Activated CD4-positive, alpha-beta T cell treated with anti-CD3 and anti-CD28 coated beads for 1 hour (primary cell): ENCODE data around the gene NETO2.
"Not testable (repeated sequence)": the region's sequence is repeated elsewhere in the genome, so short reads cannot be mapped to it uniquely, and the experiment has no call there.

Source experiments
- DNase-seq: peaks from one replicate; pipeline ENCODE4 v3.0.0-alpha.2; 2020

NETO2 gene

GRCh38 chr16:47132308-47132707 lies 11.4 kb downstream of the NETO2 start:
- DNase-seq, result no peak

- DNase-seq, result no peak
Observed at GRCh38 chr16:47129755-47130435, 13.8 kb downstream of the NETO2 start.

DNA sequence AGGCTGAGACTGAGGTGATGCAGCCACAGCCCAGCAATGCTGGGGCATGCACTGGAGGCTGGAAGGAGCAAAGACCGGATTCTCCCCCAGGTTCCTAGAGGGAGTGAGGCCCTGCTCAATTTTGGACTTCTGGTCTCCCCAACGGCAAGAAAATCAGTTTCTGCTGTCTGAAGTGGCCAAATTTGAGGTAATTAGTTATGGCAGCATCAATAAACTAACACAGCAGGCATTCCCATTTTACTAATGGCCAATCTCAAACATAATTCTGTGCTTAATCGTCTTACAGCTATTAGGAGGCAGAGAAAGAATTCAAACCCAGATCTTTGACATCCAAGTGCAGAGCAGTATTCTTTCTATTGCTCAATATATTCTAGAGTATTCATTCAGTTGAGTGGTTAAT lies 16.2 kb downstream of the NETO2 start:
- DNase-seq, result no peak

- DNase-seq, result no peak
Observed at GRCh38 chr16:47125757-47126156, 18.0 kb downstream of the NETO2 start.

DNA sequence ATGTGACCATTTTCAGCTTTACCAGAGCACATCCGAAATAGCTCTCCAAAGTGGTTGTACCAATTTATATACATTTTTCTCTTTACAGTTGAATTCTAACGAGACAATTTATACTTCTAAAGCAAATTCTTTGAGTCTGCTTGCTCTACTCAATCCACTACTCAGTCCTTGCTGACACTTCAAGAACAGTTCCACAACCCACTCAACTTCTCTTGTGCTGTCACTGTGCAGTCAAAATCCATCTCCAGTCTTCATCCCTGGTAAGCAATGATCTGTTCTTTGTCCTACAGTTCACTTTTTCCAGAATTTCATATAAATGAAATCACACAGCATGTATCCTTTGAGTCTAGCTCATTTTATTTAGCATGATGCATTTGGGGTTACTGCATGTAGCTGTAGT lies 30.6 kb downstream of the NETO2 start:
- no peak for DNase-seq

GRCh38 chr16:47110939-47111338 lies 32.8 kb downstream of the NETO2 start:
- DNase-seq, result no peak

DNA sequence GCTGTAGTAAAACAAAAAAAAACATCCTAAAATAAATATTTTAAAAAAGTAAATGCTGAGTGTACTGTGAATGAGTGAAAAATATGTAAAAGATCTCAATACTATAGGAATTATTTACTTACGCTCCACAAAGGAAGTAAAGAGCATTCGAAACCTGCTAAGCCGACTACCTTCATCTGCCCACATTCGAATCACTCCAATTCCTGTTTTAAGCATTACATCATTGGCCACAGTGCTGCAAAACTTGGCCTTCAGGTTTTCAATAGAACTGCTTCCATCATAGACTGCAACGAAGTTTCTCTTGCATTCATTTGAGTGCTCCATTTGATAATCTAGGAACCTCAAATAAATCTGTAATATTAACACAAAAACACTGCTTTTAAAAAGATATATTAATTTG lies 34.4 kb downstream of the NETO2 start:
- no peak for DNase-seq

- not testable (repeated sequence) for DNase-seq
Observed at GRCh38 chr16:47102921-47103320, 40.8 kb downstream of the NETO2 start.

GRCh38 chr16:47097154-47097553 lies 46.6 kb downstream of the NETO2 start:
- not testable (repeated sequence) for DNase-seq

DNA sequence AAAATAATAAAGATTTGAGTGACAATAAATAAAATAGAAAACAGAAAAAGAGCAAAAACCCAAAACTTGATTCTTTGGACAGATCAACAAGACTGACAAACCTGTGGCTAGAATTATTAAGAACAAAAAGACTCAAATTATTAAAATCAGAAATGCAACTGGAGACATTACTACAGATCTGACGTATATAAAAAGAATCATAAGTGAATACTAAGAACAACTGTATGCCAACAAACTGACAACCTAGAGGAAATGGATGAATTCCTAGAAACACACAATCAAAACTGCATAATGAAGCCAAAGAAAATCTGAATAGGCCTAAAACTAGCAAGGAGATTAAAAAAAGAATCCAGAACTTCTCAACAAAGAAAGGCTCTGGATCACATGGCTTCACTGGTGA lies 47.4 kb downstream of the NETO2 start:
- no peak for DNase-seq

- DNase-seq, result no peak
Observed at GRCh38 chr16:47084198-47084597, 59.5 kb downstream of the NETO2 start.

DNA sequence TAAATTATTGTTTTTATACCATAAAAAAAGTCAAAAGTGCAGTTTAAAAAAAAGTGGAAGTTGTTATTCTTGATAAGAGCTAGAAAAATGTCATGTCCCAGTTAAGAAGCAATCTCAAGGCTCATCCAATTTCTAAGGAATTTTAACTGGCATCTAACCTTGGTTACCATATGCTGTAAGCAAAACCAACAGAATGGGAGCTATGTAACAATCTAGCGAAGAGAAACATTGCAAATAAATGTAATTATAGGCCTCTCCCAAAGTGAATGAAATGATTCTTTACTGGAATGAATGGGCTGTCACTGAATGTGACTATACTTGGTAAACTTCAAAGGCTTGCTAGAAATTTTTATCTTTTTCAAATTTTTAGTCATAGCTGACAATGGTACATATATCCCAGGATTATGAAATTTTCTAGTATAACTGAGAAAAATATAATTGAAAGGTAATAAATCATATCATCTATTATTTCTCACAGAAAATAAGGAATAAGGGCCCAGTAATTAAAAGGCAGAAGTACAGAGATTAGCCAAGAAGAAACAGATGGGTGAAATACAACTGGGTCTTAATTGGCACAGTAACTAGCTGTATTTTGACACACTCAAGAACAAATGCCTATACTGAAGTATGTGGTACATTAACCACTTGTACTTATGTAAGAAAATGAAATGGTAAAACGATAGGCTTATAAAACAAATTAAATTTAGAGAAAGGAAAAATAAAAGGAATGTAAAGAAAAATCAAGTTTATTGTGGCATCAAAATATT lies 61.5 kb downstream of the NETO2 start:
- DNase-seq, result no peak

GRCh38 chr16:47081115-47081514 lies 62.6 kb downstream of the NETO2 start:
- no peak for DNase-seq

DNA sequence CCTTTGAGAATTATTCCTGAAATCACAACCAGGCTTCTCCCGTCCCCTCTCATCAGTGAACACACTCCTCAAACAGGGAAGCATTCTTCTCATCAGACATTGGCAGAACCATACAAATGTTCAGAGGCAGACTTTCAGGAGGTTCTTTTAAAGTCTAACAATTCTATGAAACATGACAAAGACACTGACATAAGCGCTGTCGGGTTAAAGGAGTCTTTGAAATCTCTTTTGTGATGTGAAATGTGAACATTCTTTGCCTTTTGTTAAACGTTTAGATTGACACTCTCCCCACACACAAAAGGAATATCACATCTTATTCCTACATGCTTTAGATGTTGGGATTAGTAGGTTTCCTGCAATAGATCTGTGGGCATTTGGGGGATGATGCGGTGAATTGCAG lies 63.9 kb downstream of the NETO2 start:
- no peak for DNase-seq

- no peak for DNase-seq
Observed at GRCh38 chr16:47073223-47074155, 70.3 kb downstream of the NETO2 start.

DNA sequence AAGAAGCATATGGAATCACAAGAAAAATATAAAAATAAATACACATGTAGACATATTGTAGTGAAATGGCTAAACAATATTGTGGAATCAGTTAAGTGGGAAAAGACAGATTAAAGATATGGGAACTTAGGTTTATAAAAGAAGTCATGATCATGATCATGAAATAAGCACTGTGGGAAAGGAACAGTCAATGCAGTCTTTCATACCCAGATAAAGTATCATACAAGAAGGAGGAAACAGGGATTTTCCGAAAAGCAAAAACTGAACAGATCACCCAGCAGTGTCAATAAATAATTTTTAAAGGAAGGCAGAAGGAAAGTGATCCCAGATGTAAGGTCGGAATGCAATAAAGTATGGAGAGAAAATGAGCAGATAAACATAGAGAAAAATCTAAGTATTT lies 71.6 kb downstream of the NETO2 start:
- no peak for DNase-seq

- DNase-seq, result no peak
Observed at GRCh38 chr16:47069841-47070584, 73.7 kb downstream of the NETO2 start.

GRCh38 chr16:47069313-47069712 lies 74.4 kb downstream of the NETO2 start:
- no peak for DNase-seq

DNA sequence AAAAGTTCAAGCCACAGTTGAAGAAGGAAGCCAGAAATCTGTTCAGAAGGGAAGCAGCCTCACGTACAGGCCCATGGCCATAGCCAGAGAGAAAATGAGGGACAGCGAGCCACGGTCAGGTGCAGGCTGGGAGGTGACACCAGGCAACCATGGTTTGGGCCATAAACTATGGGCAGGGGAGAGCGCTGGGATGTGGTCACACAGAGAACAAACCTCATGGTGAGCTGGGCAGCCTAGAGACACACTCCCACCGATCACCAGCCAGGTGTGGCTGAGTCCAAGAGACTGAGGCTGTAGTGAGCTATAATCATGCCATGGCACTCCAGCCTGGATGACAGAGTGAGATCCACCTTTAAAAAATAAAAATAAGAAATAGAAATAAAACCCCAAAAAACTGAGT lies 76.5 kb downstream of the NETO2 start:
- no peak for DNase-seq

GRCh38 chr16:47065766-47066688 lies 77.7 kb downstream of the NETO2 start:
- no peak for DNase-seq

DNA sequence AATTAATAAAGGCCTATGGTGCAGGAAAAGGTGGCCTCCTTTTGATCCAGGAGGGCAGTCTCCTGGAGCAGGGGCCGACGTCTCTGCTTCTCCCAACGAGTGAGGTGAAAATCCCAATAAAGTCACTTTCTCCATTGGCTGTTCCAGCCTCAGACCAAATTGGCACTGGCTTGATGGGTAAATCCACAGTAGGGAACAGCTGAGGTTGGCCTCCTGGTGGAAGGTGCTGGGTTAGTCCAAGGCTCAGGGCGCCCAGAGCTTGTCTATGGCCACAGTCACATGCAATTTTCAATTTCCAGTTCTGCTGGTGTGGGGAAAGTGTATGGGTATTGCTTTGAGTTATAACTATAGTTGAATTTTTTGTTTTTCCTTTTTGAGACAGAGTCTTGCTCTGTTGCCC lies 79.0 kb downstream of the NETO2 start:
- DNase-seq, result no peak
